AG08396 (cell line): ENCODE results near the gene FOXRED2.

ENCODE experiments used
- DNase-seq: peaks from one replicate; pipeline ENCODE4 v3.0.0; 2012; ENCODE audit warnings: low spot score, mixed read lengths

Gene FOXRED2

DNA sequence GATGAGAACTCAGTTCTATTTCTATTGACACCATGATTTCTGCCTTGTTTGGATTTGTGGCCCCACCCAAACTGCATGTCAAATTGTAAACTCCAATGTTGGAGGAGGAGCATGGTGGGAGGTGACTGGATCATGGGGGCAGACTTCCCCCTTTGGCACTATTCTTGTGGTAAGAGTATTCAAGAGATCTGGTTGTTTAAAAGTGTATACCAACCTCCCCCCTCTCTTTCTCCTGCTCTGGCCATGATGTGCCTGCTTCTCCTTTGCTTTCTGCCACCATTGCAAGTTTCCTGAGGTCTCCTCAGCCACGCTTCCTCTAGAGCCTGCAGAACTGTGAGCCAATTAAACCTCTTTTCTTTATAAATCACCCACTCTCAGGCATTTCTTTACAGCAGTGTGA, 7.9 kb upstream of the FOXRED2 start:
- no peak for DNase-seq

DNA sequence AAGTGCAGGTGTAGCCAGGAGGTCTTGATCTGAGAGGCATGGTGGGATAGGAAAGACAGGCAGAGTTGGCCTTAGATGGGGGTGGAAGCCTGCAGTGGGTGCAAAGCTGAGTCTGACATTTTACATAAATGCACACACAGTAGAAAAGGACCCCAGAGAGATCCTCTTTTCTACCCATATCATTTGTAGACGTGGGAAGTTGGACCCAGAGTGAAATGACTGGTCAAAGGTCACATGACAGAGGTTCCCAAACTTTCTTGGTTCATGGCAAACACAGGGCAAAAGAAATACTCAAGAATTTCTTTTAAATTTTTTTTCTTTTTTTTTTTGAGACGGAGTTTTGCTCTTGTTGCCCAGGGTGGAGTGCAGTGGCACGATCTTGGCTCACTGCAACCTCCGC, 6.2 kb upstream of the FOXRED2 start:
- DNase-seq, result no peak

DNA sequence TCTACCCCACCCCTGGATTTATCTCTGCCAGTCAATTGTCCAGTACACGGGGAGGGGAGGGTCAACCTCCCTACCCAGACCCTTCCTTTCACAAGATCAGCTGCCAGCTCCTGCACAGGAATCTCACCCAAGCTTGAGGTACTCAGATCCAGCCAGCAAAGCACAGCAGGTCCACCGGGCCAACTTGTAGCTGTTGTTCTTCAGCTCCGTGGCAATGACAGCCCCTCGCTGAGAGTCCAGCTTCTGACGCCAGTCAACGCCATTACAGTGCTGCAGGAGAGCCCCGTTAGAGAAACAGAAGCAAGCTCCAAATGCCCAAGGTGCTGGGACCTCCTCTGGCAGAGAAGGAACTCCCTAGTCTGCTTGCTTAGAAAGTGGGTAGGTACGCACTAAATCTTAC, 5.5 kb upstream of the FOXRED2 start:
- DNase-seq, result no peak

DNA sequence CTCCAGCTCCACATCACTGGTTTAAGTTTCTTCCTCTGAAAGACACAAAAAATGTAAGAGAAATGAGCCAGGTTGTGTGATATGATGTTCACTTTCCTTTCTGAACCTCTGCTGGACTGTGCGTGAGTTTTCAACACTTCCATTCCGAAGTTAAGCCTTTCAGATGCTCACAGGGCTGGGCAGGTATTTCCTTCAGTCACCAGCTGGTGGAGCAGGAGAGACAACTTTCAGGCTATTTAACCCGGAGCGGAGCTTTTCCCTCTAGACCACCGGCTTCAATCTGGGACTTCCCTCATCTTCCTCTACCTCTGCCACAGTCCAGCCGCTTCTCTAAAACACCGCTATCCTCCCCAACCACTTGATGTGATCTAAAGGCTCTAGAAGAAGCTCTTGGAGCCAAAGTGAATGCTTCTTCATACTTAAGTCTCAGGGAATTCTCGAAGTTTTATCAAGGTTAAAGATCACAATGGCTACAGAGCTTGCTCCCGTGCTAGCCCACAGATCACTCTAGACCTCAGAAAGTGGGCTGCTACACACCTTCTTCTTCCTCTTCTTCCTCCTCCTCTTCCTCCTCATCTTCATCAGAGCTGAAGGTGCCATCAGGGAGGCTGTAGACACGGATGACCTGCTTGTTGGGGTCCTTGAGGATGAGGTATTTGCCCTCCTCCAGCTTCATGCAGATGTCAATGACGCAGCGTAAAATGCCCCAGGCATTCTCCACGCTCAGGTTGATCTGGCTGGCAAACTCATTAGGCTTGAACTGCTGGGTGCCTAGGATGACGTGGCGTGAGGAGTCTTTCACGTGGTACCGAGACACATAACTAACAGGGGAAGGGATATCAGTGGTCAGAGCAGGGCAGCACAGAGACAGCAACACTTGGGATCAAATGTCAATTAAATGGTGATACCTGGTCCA, 4.4 kb upstream of the FOXRED2 start:
- DNase-seq, result peak; percentile 60

DNA sequence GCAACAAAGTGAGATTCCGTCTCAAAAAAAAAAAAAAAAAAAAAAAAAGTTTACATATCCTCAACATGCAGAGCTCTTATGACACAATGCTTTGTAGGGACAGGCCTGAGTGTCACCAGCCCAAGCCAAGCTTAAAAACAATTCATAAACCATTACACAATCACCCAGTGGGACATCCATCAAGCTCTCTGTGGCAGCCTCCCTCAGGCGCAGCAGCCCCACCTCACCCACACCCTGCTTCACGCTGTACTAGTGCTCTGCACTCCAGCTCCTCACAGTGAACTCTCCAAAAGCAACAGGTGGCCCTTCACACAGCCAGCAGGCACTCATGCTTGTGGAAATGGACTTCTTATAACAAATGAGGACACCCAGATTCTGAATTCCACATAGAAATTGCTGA, 3.5 kb upstream of the FOXRED2 start:
- DNase-seq, result no peak

DNA sequence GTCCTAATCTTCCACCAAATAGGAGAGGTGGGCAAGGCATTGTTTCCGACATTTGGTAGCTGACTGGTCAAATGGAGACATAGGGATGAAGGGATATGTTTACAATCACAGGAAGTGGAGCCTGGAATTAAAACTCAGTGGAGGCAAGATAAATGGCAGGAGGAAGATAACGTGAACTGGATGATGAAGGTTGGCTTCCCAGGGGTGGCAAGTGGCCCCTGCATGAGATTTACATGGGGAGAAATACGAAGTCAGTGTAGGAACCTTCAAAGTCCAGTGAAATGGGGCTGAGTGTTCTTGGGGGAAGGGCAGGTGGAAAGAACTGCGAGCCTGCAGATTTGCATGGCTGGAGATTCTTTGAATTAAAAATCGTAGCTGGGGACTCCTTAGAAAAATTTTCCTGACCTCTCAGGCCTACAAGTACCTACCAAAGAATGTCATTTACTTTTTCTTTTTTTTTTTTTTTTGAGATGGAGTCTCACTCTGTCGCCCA, 724 bp upstream of the FOXRED2 start:
- DNase-seq, result no peak

DNA sequence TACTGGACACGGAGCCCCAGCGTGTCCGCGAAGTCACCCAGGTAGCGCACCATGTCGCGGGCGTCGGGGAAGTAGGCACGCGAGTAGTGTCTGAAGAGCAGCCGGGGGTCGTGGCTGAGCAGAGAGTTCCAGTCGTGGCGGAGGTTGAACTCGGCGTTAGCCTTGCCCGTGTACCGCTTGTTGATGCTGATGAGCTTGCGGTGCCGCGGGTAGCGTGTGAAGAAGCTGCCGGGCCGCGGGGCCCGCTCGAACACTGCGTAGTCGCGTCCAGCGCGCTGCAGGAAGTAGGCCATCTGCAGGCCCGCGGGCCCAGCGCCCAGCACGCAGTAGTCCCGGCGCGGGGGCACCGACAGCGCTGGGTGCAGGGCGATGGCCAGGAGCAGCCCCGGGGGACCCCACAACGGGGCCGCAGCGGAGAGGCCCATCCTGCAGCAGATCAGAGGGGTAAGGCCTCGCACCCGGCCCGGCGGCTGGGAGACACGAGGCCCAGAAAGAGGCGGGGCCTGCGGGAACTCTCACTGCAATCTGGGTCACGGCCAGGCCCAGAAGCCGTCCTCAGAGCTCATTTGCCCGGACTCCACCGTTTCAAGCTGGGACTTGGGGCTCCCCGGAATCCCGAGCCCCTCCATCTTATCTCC, 723 bp downstream of the FOXRED2 start:
- no peak for DNase-seq

DNA sequence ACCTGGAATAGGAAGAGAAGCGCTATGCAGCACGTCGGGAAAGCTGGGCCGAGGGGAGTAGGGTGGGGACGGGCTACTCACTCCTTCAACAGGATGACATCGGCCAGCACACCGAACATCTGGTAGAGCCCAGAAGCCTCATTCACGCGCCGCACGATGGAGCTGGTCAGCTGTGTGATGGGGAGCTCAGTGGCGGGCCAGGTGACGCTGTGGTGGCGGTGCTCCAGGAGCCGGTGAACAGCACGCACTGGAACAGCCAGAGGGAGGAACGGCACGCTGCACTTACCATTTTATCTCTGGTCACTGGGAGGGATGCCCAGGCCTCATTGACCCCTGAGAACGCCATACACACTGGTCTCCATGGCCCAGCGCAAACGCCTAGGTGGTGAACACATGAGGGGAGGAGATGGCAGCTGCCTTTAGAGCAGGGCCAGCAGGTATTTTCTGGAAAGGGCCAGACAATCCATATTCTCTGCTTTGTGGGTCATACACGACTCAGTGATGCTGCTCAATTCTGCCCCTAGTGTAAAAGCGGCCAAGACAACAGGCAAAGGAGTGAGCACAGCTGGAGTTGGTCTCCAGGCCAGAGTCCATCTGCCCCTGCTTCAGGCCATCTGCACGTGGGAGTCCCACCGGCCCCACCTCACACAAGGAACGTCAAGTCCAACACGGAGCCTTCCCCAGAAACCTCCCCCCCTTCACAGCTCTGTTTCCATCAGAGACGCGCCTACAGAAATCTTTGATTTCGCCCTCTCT, 8.8 kb downstream of the FOXRED2 start:
- no peak for DNase-seq

DNA sequence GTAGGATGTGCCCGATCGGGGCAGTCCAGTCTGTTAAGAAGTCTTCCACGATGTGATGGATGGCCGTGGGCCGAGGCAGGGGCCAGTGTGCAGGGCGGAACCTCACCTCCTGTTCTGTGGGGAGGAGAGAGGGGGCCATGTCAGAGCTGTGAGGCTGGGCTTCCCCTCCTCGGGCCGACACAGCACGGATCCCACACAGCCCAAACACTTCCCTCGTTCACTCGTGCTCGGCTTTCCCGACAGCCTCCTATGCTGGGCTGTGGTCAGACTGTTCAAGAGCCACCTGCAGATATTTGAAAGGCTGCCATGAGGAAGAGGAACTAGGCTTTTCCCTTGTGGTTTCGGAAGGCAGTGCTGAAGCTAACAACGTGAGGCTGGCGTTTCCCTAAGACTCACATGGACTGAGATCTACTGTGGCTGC, 13.1 kb downstream of the FOXRED2 start:
- no peak for DNase-seq

DNA sequence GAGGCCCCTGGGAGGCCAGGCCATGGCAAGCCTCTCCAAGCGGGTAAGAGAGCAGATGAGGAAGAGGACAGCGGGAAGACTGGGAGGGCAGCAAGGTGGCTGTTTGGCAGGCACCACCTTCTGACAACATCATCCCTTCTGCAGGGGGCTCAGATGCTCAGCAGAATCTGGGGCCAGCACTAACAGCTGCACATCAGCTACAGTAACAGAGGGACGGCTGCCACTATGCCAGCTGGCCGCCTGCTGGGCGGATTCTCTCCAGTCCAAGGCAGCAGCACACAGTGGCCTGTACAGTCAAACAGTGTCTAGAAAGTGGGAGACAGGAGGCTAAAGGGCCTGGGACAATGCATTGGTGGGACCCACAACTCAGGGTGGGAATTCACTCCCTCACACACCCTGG, 14.7 kb downstream of the FOXRED2 start:
- DNase-seq, result no peak

DNA sequence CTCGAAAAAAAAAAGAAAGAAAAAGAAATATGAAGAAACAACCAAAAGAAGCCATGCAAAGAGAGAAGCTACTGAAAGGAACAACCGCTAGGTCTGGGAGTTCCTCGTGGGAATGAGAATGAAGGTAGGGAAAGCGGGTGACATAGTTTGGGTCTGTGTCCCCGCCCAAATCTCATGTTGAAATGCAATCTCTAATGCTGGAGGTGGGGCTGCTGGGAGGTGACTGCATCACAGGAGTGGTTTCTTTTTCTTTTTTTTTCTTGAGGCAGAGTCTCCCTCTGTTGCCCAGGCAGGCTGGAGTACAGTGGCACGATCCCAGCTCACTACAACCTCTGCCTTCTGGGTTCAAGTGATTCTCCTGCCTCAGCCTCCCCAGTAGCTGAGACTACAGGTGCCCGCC, 15.7 kb downstream of the FOXRED2 start:
- no peak for DNase-seq

DNA sequence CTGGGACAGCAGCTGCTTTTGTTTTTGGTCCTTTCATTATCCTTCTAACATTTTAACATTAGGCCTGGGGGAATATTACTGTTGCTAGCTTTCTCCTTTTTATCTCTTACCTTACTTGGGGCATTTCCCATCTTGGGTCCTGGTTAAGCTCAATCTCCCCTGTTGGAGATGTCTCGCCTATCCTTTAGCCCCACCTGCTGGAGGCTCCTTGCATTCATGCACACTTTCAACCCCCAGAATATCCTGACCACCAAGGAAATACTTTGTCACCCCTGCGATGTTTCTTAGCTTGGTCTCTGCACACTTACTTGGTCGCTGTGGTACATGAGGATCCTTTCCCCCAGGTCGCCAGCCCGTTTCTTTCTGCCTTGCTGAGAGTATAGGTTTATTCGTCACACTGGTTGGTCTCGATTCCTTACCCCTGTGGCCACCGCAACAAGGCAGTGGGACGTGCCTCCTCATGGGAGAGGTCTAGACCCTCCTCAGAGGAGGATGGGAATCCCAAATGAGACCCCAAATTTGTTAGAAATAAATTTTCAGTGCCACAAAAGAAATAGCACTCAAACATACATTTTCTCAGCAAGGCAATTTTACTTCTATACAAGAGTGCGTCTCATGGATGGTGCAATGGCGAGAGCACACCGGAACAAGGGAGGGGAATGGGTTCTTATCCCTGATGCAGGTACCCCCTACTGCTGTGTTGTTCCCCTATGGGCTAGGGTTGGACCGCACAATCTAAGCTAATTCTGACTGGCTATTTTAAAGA, 20.0 kb downstream of the FOXRED2 start:
- DNase-seq, result no peak

DNA sequence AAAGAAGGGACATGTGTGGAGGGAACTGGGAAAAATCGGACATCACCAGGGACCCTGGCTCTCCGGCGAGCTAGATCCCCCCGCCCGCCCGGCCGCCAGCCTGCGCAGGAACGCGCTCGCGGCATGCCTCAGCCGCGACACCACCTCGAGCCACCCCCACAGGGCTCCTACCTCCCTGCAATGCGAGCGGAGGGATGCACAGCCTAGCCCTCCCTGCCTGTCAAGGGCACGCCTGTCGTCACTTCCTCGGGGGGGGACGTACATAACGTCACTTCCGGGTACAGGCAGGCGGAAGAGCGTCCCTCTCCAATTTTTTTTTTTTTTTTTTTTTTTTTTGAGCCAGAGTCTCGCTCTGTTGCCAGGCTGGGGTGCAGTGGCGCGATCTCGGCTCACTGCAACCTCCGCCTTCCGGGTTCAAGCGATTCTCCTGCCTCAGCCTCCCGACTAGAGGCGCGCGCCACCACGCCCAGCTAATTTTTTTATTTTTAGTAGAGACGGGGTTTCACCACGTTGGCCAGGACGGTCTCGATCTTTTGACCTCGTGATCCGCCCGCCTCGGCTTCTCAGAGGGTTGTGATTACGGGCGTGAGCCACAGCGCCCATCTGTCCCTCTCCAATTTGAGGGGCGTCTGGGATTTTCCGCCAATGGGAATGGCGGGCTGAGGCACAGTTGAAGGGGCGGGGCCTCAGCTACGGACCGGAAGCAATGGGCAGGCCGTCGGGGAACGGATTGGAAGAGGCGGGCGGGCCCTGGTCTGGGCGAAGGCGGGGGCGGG, 25.3 kb downstream of the FOXRED2 start, which contains the start of gene TXN2:
TSS of gene TXN2 (minus strand) at position 248 of the 776 bp plus-strand sequence. CDS start 803 bp downstream, outside the sequence.
- peak; percentile 96 for DNase-seq

DNA sequence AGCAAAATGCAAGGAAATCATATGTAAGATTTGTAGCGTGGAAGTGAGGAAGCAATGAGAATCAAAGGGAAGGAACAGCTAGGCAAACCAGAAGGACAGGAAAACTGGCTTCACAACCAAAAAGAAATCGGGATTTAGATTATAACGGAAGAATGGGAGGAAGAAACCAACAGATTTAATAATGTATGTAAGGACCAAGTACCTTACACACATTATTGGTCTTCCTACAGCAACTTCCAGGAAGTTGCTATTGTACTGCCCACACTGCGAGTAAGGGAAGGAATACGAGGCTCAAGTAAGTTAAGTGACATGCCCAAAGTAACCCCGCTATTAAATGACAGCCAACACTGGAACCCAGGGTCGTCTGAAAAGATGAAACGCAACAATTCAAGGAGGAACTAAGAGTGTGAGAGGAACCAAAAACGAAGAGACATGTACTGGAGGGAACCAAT, 25.9 kb downstream of the FOXRED2 start:
- no peak for DNase-seq

DNA sequence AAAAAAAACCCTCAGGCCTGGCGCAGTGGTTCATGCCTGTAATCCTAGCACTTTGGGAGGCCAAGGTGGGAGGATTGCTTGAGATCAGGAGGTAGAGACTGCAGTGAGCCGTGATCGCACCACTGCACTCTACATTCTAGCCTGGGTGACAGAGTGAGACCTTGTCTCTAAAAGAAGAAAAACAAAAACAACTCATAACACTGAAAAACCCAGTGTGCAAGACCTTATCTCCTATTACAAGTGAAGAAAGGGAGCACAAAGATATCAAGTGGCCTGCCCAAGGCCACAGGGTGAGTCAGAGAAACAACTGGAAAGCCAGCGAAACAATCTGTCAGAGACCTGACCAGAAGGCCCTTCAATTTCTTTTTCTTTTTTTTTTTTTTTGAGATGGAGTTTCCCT, 27.9 kb downstream of the FOXRED2 start:
- DNase-seq, result no peak

DNA sequence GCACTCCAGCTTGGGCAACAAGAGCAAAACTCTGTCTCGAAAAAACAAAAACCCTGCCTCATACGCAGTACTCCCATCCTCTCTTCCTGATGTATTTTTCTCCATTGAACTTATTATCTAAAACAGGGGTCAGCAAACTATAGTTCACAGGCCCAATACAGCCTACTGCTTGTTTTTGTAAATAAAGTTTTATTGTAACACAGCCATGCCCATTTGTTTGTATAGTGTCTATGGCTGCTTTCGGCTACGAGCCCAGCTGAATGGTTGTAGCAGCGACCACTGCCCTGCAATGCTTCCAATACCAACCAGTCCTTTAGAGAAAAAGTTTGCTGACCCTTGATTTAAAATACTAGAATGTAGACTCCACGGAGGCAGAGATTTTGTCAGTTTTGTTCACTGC, 31.5 kb downstream of the FOXRED2 start:
- DNase-seq, result no peak

DNA sequence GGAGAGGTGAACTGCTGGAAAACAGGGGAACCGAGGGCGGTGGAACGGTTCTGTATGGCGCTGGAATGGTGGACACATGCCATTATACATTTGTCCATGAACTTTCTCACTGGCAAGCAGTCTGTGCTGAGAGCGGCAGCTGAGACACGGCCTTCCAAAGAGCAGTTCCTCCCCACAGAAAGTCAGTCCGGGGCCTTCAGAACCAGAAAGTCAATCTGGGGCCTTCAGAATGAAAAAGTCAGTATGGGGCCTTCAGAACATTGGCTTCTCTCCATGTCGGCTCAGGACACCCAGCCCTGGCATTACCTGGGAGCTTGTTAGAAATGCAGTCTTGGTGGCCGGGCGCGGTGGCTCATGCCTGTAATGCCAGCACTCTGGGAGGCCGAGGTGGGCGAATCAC, 34.2 kb downstream of the FOXRED2 start:
- DNase-seq, result no peak

DNA sequence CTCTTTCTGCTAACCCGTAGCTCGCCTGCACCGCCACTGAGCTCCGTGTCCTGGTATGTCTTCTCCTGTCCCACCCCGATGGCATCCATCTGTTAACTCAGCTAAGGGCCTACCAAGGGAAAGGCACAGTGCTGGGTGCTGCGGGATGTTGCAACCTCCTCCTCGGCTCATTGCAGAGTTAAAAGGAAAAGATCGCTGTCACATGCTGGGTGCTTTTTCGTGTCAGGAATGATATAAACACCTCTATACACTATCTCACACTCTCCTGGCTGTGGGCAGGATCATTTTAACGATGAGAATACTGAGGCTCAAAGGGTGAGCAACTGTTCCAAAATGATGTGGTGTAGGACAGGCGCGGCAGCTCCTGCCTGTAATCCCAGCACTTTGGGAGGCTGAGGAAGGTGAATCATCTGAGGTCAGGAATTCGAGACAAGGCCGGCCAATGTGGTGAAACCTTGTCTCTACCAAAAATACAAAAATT, 35.5 kb downstream of the FOXRED2 start:
- DNase-seq, result no peak

DNA sequence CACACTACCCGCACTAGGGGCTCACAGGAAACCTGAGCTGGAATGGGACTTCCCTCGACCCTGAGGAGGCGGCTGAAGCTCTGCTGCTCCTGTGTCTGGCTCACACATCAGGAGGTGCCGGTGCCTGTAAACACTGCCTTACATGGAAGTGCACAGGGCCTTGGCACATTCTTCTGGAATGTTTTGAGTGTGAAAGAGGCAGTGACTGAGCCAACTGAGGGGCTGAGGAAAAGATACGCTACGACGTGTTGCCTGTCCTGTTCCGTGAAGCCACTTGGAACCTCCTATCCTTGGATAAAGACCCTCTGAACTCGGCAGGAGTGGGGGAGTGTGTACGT, 35.9 kb downstream of the FOXRED2 start:
- no peak for DNase-seq

DNA sequence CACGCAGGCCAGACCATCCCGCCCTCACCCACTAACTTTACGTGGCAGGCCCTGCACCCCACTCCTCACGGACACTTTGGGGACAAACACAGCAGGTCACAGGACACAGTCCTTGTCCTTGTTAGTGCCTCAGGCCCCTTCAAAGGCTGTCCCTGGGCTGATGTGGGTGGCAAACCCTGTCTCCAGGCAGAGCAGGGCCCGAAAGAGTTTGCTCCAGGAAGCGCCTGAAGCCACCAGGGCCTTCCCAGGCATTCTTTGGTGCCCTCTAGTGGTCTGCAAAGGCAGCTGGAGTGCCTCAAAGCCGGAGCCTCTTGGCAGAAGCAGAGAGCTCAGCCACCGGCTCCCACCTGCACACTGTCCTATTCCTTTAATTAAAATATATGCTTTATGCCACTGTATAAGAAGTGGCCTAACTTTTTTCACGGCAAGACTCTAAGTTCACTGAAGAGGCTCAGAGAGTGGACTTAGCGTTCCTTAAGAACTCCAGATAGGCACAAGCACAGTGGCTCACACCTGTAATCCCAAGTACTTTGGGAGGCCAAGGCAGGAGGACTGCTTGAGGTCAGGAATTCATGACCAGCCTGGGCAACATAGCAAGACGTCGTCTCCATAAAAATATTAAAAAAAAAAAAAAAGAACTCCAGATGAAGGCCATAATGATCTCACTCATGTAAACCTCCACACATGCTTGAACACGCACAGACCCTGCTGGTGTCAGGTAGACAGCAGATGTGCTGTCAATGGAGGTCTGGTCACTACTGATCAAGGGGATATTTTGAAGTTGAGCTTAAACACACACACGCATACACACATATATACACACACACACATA, 36.5 kb downstream of the FOXRED2 start:
- DNase-seq, result peak; percentile 78
